GM21825 (cell line): ENCODE measurements around the gene DNM3.
"Not testable (repeated sequence)": the region's sequence is repeated elsewhere in the genome, so short reads cannot be mapped to it uniquely, and the experiment has no call there.

Experiments used
- ATAC-seq: cut with Tn5 transposase; IDR thresholded peaks from one replicate; pipeline ENCODE4 v1.9.1; 2021; ENCODE audit warnings: mild to moderate bottlenecking, moderate library complexity; ENCODE audit not compliant: unreplicated experiment

DNM3 gene

DNA sequence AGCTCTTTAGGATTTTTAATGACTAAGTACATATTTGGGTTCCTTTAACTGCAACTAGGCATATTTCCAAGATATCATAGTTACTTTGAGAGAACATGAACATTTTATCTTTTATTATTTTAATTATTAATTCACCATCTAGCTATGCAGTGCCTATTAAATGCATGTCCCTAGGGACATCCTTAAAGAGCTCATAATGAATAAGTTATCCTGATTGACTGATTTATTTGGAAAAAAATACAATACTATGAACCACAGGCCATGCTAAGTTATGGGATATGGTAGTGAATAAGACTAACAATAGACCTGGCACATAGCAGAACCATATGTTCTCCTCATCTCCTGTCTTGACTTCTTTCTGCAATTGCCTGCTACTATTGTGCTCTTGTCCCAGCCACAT lies 562.8 kb downstream of the DNM3 start:
- no peak for ATAC-seq

DNA sequence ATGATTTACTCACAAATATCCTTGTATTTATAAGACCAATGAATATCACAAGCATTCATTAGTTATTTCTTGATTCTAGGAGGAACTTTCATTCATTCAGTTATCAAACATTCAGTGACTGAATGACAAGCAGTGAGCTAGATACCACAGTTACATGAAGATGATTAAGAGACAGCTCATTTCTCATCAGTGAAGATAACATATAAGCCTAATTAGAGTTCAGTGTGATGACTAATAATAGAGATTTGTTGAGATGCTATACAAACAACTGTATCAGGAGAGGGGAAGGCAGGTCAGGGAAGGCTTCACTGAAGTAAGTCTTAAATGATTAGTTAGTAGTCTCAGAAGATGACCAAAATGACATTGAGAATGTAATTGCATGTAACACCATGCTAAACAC lies 564.6 kb downstream of the DNM3 start:
- ATAC-seq = no peak

DNA sequence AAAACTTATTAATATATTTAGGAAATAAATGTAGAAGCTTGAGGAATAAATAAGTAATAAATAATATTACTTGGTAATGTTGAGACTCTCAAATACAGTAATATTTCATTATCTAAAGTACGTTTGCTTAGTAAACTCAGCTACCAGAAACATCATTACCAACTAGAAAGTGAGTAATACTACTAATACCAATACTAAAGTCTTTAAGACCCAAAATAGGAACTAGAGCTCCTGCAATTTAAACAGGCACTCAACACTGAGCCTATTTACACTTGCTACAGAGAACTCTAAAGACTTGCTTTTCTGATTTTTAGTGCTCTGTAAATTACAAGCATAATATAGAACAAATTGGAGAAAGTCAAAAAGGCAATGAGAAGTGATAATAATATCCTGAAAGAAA lies 565.7 kb downstream of the DNM3 start:
- ATAC-seq = no peak

DNA sequence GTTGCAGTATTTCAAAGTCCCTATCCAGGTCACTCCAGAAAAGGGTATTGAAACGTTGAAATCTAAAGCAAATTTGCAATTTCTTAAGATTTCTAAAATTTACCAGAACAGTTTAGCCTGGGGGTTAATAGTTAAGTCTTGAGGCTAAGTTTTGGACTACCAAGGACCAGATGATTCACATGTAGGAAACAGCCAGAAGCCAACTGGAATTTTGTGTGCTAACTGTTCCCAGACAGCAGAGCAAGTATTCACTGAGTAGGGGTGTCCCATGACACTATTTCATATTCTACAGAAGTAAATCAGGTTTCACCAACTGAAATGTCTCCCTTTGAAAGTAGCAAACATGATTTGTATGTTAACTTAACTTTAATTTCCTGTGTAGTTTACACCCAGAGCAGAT lies 567.7 kb downstream of the DNM3 start:
- ATAC-seq = no peak

DNA sequence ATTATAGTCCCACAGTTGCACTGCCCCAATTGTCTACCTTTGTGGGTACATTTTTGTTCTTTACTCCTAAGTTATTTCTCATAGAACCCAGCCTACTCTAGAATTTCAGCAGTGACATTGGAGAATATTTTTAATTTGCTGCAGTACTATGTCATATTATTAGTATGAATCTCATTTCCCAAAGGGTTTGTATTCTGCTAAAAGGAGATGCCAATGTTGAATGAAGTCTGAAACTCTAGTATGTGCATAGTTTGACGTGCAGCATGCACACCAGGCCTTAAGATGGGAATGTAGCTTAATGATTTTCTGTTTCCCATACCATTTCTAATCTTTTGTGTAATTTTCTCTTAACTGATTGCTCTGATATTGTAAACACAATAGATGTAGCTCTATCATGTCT lies 568.7 kb downstream of the DNM3 start:
- ATAC-seq = no peak

DNA sequence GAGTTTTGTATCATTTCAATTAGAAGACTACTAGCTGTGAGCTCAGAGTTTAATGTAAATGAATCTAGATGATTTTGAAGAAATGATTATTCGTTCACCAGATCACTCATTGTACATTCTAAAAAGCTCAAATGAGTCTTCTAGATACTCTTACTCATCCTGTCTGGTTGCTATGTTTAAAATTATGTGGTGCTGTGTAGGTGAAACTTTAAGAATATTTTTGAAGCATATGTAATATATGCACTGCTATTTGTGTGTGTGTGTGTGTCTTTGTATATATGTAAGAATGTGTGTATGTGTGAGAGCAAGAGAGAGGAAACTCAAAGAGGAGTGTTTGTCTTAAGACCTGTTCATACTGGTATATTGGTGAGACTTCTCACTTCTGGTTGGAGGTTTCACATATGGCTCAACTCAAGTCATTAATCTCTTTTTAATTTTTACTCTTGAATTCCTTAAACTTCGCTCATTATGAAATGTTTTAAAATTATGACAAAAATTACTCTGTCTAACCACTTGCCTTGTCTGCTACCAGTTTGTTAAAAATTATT lies 570.6 kb downstream of the DNM3 start:
- ATAC-seq = no peak

DNA sequence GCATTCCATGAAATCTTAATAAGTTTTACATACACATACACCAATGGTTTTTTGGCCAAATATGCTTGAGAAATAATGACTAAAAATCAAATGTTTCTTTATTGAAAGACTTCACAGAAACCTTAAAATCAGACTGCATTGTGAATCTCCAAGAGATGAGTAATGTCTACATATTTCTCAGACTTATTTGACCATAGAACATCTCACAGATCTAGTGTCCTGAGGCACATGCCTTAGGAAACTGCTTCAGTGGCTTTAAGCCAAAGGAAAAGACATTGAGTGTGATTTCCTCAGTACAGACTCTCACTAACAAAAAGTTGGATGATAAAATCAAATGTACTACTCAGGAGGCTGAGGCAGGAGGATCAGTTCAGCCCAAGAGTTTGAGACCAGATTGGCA lies 573.0 kb downstream of the DNM3 start:
- ATAC-seq = no peak

DNA sequence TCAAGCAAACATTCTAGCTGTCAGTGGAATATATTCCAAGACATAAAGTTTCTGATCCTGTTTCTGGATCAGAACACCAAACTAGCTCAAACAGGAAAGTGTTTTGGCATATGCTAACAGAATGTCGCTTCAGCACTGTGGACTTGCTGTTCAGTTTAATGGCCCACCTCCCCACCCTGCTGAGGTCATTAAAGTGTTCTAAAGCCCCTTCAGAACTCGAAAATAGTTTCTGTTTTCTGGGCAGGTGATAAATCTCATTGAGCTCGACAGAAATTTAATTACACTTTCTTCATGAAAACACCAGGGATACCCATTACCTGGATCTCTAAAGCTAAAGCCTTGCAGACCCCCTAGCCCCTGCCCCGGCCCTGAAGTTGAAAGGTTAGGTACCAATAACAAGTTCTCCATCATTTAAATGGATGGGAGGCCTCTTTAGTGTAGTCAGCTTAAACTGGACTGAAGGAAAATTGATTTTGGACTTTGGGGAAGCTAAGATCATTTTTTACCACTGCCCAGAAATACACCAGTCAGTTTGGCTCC lies 575.3 kb downstream of the DNM3 start:
- ATAC-seq = no peak

DNA sequence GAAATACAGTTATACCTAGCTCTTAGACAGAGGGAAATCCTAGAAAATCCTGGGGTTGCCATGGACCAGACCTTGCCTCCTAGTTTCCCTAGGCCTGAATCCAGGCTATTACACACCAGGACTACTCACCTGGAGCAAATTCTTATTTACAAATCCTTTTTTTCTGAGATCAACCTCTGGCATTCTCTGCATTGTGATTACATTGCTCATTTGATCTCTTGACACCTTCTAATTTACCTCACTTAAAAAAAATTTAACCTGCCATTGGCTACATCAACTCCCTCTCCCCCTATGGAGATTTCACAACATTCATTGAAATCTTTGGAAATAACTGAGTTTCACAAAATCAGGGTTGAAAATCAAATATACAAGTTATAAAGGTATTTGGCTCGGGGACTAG lies 576.3 kb downstream of the DNM3 start:
- no peak for ATAC-seq

DNA sequence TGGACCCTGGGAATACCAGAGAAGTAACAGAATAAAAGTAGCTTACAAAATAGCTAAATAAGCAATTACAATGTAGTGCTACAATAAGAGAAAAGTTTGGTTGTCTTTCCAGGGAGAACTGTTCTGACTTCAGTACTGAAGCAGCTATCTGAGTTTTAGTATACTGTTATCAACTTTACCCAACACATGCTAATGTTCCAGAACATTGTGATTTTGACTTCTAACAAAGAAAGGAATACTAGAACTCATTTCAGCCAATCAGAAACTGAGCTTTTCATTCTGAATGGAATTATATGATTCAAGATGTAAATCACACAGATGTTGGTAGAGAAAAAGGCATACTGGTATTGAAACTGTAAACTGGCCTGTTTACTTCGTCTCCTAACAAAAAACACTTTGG lies 579.1 kb downstream of the DNM3 start, which contains the start of gene C1orf105:
Gene C1orf105, plus strand, starts transcription at position 301 of the 400 bp plus-strand sequence. CDS start 201 bp downstream, outside the sequence.
- no peak for ATAC-seq

DNA sequence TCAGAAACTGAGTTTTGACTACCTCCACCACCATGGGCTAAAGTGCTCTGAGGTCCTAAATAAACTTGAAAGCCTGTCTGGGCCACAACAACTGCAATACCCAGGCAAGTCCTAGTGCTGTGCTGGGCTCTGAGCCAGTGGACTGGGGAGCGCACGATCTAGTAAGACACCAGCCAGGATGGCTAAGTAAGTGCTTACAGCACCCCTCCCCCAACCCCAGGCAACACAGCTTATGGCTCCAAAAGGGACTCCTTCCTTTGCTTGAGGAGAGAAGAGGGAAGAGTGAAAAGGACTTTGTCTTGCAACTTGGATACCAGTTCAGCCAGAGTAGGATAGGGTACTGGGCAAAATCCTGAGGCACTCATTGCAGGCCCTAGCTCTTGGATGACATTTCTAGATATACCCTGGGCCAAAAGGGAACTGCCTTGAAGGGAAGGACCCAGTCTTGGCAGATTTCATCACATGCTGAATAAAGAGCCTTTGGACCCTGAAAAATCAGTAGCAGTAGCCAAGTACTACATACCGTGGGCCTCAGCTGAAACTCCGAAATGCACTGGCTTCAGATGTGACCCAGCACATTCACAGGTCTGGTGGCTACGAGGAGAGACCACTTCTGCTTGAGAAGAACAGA lies 580.8 kb downstream of the DNM3 start:
- ATAC-seq = no peak

DNA sequence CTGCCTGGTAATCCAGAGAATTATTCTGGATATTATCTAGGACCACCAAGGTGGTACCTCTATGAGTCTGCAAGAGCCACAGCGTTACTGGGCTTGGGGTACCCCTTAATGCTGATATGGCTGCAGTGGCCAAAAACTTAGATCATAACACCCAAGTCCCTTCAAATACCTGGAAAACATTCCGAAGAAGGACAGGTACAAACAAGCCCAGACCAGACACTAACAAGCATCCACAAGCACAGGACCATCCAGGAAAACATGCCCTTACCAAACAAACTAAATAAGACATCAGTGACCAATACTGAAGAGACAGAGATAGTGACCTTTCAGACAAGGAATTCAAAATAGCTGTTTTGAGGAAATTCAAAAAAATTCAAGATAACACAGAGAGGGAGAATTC lies 582.0 kb downstream of the DNM3 start:
- no peak for ATAC-seq

DNA sequence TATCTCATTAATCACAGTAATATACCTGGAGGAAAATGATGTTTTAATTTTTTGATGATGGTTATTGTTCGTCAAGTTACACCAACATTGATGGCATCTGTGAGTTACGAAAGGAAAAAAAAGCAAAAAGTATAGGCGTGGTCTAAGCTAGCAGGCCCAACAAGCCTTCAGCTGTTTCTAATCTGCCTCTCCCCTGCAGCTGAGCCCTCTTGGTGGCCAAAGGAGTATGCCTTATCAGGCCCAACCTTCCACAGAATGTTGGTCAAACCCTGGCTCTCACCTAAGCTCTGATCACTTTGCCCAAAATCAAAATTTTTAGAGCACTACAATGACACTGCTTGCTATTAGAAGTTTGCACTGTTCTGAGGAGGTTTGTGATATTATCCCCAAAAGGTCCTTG lies 584.0 kb downstream of the DNM3 start:
- no peak for ATAC-seq

DNA sequence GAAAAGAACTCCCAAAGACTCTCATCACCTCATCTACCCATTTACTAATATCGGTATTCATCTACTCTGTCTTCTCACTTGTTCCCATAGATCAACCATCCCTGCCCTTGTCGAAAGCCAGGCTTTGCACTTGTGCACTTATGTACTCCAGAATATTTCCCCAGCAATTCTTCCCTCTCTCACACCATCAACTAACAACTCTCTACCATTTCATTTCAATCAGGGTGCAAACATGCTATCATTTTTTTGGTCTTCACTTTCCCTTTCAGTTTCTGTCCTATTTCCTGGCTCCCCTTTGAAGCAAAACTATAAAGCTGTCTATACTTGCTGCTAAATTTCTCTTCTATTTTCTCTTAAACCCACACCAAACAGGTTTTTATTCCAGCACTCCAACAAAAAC lies 585.9 kb downstream of the DNM3 start:
- ATAC-seq = no peak

DNA sequence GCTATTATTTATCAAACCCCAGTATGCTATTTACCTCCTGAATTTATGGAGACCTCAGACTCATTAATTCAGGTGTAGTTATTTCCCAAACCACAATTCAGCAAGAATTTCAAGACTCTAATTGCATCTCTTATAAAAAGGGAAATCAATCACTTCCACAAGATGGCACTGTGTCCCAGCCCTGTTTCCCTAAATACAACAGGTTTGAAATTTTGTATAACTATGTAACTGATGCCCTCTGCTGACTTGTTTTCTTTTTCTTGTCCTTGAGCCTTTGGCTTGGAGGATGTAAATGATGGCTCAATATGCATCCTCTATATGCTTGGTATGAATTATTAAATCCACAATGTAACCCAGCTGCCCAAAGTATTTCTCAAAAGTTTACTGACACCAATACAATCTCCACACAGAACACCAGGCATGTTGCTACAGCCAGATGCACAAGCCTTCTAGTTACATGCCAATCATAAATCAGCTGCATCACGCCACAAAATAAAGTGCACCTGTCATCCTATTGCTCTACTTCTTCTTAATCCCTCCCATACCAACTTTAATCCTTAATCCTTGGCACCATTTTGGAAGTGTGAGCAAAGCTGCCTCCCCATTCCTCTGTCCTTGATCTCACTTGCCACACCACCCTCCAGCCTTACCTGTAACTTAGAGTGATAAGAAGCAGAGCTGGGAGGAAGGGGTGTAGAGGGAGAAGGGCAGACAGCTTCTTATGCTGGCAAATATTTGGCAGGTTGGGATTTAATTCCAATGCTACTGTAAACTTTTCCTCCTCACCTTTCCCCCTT lies 588.2 kb downstream of the DNM3 start:
- ATAC-seq = no peak

DNA sequence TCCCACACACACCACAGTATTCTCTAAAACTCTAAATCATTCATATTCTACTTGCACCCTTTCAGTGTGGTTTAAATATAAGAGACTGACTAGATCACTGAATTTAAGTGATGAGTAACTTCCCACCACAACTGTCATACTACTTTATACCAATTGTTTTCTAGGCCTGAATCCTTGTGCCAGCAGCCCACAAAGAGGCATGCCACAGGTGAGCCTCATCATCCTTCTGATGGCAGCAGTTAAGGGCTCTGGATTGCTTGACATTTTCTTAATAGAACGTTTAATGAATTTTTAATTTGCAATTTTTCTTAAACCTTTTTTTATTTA lies 588.8 kb downstream of the DNM3 start:
- ATAC-seq = no peak

DNA sequence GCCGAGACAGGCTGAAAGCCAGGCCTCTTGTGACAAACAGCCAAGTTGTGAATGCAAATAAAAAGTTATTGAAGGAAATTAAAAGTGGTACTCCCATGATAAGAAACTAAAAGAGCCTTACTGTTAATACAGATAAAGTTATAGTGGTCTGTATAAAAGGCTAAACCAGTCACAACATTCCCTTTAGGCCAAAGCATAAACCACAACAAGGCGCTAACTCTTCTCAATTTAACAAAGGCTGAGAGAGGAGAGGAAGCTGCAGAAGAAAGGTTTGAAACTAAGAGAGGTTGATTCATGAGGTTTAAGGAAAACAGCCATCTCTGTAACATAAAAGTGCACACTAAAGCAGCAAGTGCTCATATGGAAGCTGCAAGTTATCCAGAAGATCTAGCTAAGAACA lies 589.9 kb downstream of the DNM3 start:
- no peak for ATAC-seq

DNA sequence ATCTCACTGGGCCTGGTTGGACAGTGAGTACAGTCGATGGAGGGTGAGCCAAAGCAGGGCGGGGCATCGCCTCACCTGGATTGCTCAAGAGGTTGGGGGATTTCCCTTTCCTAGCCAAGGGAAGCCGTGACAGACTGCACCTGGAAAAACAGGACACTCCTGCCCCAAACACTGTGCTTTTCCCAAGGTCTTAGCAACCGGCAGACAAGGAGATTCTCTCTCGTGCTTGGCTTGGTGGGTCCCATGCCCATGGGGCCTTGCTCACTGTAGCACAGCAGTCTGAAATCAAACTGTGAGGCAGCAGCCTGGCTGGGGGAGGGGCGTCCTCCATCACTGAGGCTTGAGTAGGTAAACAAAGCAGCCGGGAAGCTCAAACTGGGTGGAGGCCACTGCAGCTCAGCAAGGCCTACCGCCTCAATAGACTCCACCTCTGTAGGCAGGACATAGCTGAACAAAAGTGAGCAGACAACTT lies 590.5 kb downstream of the DNM3 start:
- ATAC-seq = no peak

DNA sequence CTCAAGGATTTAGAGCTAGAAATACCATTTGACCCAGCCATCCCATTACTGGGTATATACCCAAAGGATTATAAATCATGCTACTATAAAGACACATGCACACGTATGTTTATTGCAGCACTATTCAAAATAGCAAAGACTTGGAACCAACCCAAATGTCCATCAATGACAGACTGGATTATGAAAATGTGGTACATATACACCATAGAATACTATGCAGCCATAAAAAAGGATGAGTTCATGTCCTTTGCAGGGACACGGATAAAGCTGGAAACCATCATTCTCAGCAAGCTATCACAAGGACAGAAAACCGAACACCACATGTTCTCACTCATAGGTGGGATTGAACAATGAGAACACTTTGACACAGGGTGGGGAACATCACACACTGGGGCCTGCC lies 595.9 kb downstream of the DNM3 start:
- ATAC-seq = not testable (repeated sequence)

DNA sequence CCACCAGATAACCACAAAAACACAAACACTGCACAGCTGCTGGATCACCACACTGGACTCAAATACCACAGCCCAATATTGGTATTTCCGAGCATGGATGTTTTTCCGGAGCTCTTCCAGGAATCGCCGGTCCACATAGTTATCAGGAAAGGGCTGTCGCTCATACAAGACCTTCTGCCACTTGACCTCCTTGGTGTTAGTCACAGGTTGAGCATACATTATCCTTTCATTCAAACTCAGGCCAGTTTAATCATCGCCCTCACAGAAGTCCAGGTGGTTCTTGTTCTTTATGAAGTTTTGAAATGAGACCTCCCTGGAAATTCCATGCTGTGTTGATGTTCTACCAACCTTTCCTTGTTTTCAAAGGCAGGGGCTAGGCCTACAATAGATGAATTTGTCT lies 601.1 kb downstream of the DNM3 start:
- no peak for ATAC-seq

DNA sequence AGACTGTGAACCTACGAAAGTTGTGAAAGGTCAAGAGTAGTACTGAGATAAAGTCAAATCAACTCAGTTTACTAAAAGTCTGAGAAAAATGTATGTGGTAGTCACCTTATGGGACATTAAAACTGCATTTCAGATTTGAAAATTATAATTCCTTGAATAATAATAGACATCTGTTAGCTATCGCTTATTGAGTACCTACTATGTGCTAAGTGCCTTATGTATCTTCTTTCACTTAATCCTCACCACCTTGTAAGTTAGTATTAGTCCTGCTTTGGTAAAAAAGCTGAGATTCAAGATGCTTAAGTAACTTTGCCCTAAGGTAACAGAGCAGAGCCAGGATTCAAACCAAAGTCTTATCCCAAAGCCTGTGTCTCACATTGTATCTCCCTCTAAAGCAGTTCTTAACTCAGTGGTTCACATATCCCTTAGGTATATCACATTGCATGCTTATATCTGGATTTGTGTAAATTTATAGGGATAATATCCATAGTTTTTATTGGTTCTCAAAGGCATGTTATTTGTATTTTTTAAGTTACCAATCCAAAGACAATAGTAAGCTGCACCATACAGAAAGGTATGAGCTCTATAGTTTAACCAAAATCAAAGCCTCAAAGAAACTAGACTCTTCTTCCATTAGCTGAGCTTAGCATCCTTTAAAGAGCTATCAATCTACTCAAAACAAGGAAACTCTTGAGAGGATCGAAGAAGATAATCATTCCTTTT lies 601.7 kb downstream of the DNM3 start:
- no peak for ATAC-seq
